GM19395 (cell line): ENCODE results near the gene ACTL8.

ENCODE experiments used
- ATAC-seq: cut with Tn5 transposase; IDR thresholded peaks from one replicate; pipeline ENCODE4 v1.9.1; 2021; ENCODE audit warnings: mild to moderate bottlenecking, moderate library complexity; ENCODE audit not compliant: unreplicated experiment

The ACTL8 gene

GRCh38 chr1:17765444-17766411 is 10.6 kb downstream of the ACTL8 start:
- no peak for ATAC-seq

- no peak for ATAC-seq
Observed at GRCh38 chr1:17768651-17769241, 13.6 kb downstream of the ACTL8 start.

- no peak for ATAC-seq
Observed at GRCh38 chr1:17770983-17771382, 15.8 kb downstream of the ACTL8 start.

- no peak for ATAC-seq
Observed at GRCh38 chr1:17772615-17773212, 17.6 kb downstream of the ACTL8 start.

GRCh38 chr1:17773591-17774326 is 18.6 kb downstream of the ACTL8 start:
- no peak for ATAC-seq

- no peak for ATAC-seq
Observed at GRCh38 chr1:17774452-17774851, 19.3 kb downstream of the ACTL8 start.

- ATAC-seq: no peak
Observed at GRCh38 chr1:17775796-17776195, 20.7 kb downstream of the ACTL8 start.

GRCh38 chr1:17776426-17776825 is 21.3 kb downstream of the ACTL8 start:
- ATAC-seq: no peak

- ATAC-seq: no peak
Observed at GRCh38 chr1:17777330-17777729, 22.2 kb downstream of the ACTL8 start.

GRCh38 chr1:17777818-17778217 is 22.7 kb downstream of the ACTL8 start:
- ATAC-seq: no peak

- no peak for ATAC-seq
Observed at GRCh38 chr1:17780916-17781315, 25.8 kb downstream of the ACTL8 start.

- ATAC-seq: no peak
Observed at GRCh38 chr1:17789926-17790325, 34.8 kb downstream of the ACTL8 start.

GRCh38 chr1:17790383-17791054 is 35.4 kb downstream of the ACTL8 start:
- no peak for ATAC-seq

- ATAC-seq: no peak
Observed at GRCh38 chr1:17791055-17791390, 35.9 kb downstream of the ACTL8 start.

GRCh38 chr1:17791480-17791879 is 36.3 kb downstream of the ACTL8 start:
- no peak for ATAC-seq

GRCh38 chr1:17792421-17792820 is 37.3 kb downstream of the ACTL8 start:
- ATAC-seq: no peak

- ATAC-seq: no peak
Observed at GRCh38 chr1:17795081-17795809, 40.1 kb downstream of the ACTL8 start.

- no peak for ATAC-seq
Observed at GRCh38 chr1:17795836-17796645, 40.9 kb downstream of the ACTL8 start.

- ATAC-seq: no peak
Observed at GRCh38 chr1:17797478-17797877, 42.3 kb downstream of the ACTL8 start.
